Stimulated activated CD8-positive, alpha-beta memory T cell treated with anti-CD3 and anti-CD28 coated beads, Interleukin-4, amount 100 ng/mL, for 4 hours (primary cell): Measurements from ENCODE around the gene CROCC2.

Source experiments
- DNase-seq, 2 donors: peaks; one replicate each; pipeline ENCODE4 v3.0.0-alpha.2; 2020; ENCODE audit warnings: low read depth in 2 of 2, low spot score in 1 of 2

Gene CROCC2

GRCh38 chr2:240891492-240892340, 14.4 kb upstream of the CROCC2 start:
- no peak for DNase-seq

GRCh38 chr2:240892356-240892755, 13.8 kb upstream of the CROCC2 start:
- DNase-seq: no peak

- DNase-seq: no peak
These were observed 13.2 kb upstream of the CROCC2 start for GRCh38 chr2:240892925-240893324.

GRCh38 chr2:240893363-240893844, 12.7 kb upstream of the CROCC2 start:
- peak in 1 of 2 donors; percentile 48 for DNase-seq

GRCh38 chr2:240894006-240894405, 12.1 kb upstream of the CROCC2 start:
- no peak for DNase-seq

GRCh38 chr2:240894836-240895558, 11.1 kb upstream of the CROCC2 start:
- DNase-seq: no peak

GRCh38 chr2:240895656-240896388, 10.3 kb upstream of the CROCC2 start, which contains the start of gene MAB21L4:
Gene MAB21L4, minus strand, starts transcription at chr2:240896156. Its CDS starts 159 bp downstream, at chr2:240895997.
- DNase-seq: no peak

GRCh38 chr2:240896394-240896793, 9.7 kb upstream of the CROCC2 start:
- no peak for DNase-seq

- DNase-seq: no peak
These were observed 9.1 kb upstream of the CROCC2 start for GRCh38 chr2:240896871-240897692.

GRCh38 chr2:240898108-240898730, 7.9 kb upstream of the CROCC2 start:
- DNase-seq: no peak

- DNase-seq: no peak
These were observed 7.2 kb upstream of the CROCC2 start for GRCh38 chr2:240898731-240899467.

GRCh38 chr2:240899468-240899865, 6.7 kb upstream of the CROCC2 start:
- no peak for DNase-seq

- DNase-seq: no peak
These were observed 5.8 kb upstream of the CROCC2 start for GRCh38 chr2:240900141-240900860.

- no peak for DNase-seq
These were observed 4.0 kb upstream of the CROCC2 start for GRCh38 chr2:240901986-240902614.

GRCh38 chr2:240902615-240903041, 3.5 kb upstream of the CROCC2 start:
- no peak for DNase-seq

- DNase-seq: no peak
These were observed 2.7 kb upstream of the CROCC2 start for GRCh38 chr2:240903191-240904060.
